WTC11 (cell line): Measurements from ENCODE around the gene LTBP1. TPM values are rescaled to one million over a fixed set of nuclear protein-coding genes. Genes with fewer than 3 reads are reported as not detected.

Experiments
- ATAC-seq: fragments of 200-7000 bp; cut with Tn5 transposase; 2 replicates; pipeline ENCODE4 v1.10.0; 2021; ENCODE audit warnings: mild to moderate bottlenecking, moderate library complexity
- CTCF ChIA-PET: fragments of 300-600 bp; sonication (Branson Sonifier 250); formaldehyde crosslinking; loops from one replicate; lab custom pipeline; 2021; ENCODE audit warnings: antibody characterized with exemption; lab: Charles Lee
- POLR2A ChIA-PET: fragments of 350-600 bp; sonication (Branson Sonifier 250); formaldehyde crosslinking; loops from one replicate; lab custom pipeline; 2021; ENCODE audit warnings: antibody characterized with exemption; lab: Charles Lee
- DNase-seq: peaks from one replicate; pipeline ENCODE4 v3.0.0; 2021; ENCODE audit warnings: low spot score
- H3K27ac Mint-ChIP-seq: 2 replicates; pipeline ENCODE4 v1.8.0; 2021; ENCODE audit warnings: mixed read lengths
- H3K27me3 Mint-ChIP-seq: 2 replicates; pipeline ENCODE4 v1.8.0; 2021; ENCODE audit warnings: low read depth, mild to moderate bottlenecking, moderate library complexity, mixed read lengths
- H3K36me3 Mint-ChIP-seq: 2 replicates; pipeline ENCODE4 v1.8.0; 2021; ENCODE audit warnings: mixed read lengths
- H3K4me1 Mint-ChIP-seq: 2 replicates; pipeline ENCODE4 v1.8.0; 2022; ENCODE audit warnings: mixed read lengths
- H3K4me3 Mint-ChIP-seq: 2 replicates; pipeline ENCODE4 v1.8.0; 2021; ENCODE audit warnings: mild to moderate bottlenecking, moderate library complexity, mixed read lengths
- H3K9me3 Mint-ChIP-seq: 2 replicates; pipeline ENCODE4 v1.8.0; 2021; ENCODE audit warnings: mixed read lengths
- E2F1 ChIP-seq: sonication (generic); formaldehyde crosslinking; IDR thresholded peaks from 2 replicates; pipeline ENCODE4 v1.8.0; 2022; ENCODE audit warnings: mild to moderate bottlenecking, missing genetic modification reagents
- ELF4 ChIP-seq: sonication (generic); formaldehyde crosslinking; IDR thresholded peaks from 2 replicates; pipeline ENCODE4 v1.8.1; 2022; ENCODE audit warnings: low read depth, mild to moderate bottlenecking, moderate library complexity, missing genetic modification reagents
- FOXP4 ChIP-seq: sonication (generic); formaldehyde crosslinking; IDR thresholded peaks from 2 replicates; pipeline ENCODE4 v1.8.0; 2022; ENCODE audit warnings: mild to moderate bottlenecking, missing genetic modification reagents
- GRHL2 ChIP-seq: fragments of 250-450 bp; sonication (Bioruptor Pico); IDR thresholded peaks from 2 replicates; pipeline ENCODE4 v1.8.0; 2022; ENCODE audit warnings: mild to moderate bottlenecking, moderate library complexity; ENCODE audit not compliant: insufficient replicate concordance, severe bottlenecking
- KAT7 ChIP-seq: sonication (generic); formaldehyde crosslinking; IDR thresholded peaks from 2 replicates; pipeline ENCODE4 v1.8.1; 2023; ENCODE audit warnings: missing genetic modification reagents, mild to moderate bottlenecking, borderline replicate concordance
- MYBL2 ChIP-seq: sonication (generic); formaldehyde crosslinking; IDR thresholded peaks from 2 replicates; pipeline ENCODE4 v1.8.1; 2023; ENCODE audit warnings: mild to moderate bottlenecking, moderate library complexity, missing genetic modification reagents
- NFYB ChIP-seq: sonication (generic); formaldehyde crosslinking; conservative IDR thresholded peaks from 2 replicates; pipeline ENCODE4 v1.8.0; 2022; ENCODE audit warnings: low read depth, missing genetic modification reagents
- SMAD4 ChIP-seq: sonication (generic); formaldehyde crosslinking; IDR thresholded peaks from 2 replicates; pipeline ENCODE4 v1.8.0; 2022; ENCODE audit warnings: mild to moderate bottlenecking, missing genetic modification reagents
- STAT6 ChIP-seq: sonication (generic); formaldehyde crosslinking; conservative IDR thresholded peaks from 2 replicates; pipeline ENCODE4 v1.8.1; 2023; ENCODE audit warnings: mild to moderate bottlenecking, low read depth, missing genetic modification reagents, moderate library complexity
- TP53 ChIP-seq: sonication (generic); formaldehyde crosslinking; IDR thresholded peaks from 2 replicates; pipeline ENCODE4 v1.8.1; 2023; ENCODE audit warnings: mild to moderate bottlenecking, missing genetic modification reagents
- ZNF219 ChIP-seq: sonication (generic); formaldehyde crosslinking; IDR thresholded peaks from 2 replicates; pipeline ENCODE4 v1.8.0; 2023; ENCODE audit warnings: missing genetic modification reagents, mild to moderate bottlenecking, borderline replicate concordance
- ZNF396 ChIP-seq: fragments of 250-450 bp; sonication (Bioruptor Pico); IDR thresholded peaks from 2 replicates; pipeline ENCODE4 v1.8.0; 2021; ENCODE audit warnings: mild to moderate bottlenecking, moderate library complexity, borderline replicate concordance
- ZNF532 ChIP-seq: fragments of 250-450 bp; sonication (Bioruptor Pico); IDR thresholded peaks from 2 replicates; pipeline ENCODE4 v1.9.0; 2021; ENCODE audit warnings: mild to moderate bottlenecking, borderline replicate concordance
- total RNA-seq: library from RNA; stranded (reverse); gene quantifications from 3 replicates; pipeline ENCODE4 v1.2.3, GENCODE V29; 2021
- TF ChIP-seq, protein P1 (sequence below): fragments of 250-450 bp; sonication (Bioruptor Pico); IDR thresholded peaks from 2 replicates; pipeline ENCODE4 v2.1.2; 2022; ENCODE audit warnings: mild to moderate bottlenecking, moderate library complexity
- TF ChIP-seq, protein P2 (sequence below): fragments of 200-600 bp; IDR thresholded peaks from 2 replicates; pipeline ENCODE4 v1.8.0; 2022; ENCODE audit warnings: antibody characterized with exemption
- TF ChIP-seq, protein P3 (sequence below): sonication (generic); formaldehyde crosslinking; IDR thresholded peaks from 2 replicates; pipeline ENCODE4 v1.8.0; 2022; ENCODE audit warnings: mild to moderate bottlenecking, missing genetic modification reagents

Gene LTBP1
- total RNA-seq, 1 experiment from 2014 or later: 33.6 TPM

DNA sequence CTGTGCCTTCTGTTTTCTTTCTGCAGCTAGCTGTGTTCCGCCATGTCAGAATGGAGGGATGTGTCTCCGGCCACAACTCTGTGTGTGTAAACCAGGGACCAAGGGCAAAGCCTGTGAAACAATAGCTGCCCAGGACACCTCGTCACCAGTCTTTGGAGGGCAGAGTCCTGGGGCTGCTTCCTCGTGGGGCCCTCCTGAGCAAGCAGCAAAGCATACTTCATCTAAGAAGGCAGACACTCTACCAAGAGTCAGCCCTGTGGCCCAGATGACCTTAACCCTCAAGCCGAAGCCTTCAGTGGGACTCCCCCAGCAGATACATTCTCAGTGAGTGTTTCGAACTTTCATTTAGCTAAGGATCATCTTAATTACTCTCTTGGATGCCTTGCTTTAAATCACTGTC is 74.1 kb downstream of the LTBP1 start (continued):
- TF ChIP-seq ZNF532 (no peak), SMAD4 (CRISPR knock-in tag) (no peak)
- TF ChIP-seq, protein P1, sequence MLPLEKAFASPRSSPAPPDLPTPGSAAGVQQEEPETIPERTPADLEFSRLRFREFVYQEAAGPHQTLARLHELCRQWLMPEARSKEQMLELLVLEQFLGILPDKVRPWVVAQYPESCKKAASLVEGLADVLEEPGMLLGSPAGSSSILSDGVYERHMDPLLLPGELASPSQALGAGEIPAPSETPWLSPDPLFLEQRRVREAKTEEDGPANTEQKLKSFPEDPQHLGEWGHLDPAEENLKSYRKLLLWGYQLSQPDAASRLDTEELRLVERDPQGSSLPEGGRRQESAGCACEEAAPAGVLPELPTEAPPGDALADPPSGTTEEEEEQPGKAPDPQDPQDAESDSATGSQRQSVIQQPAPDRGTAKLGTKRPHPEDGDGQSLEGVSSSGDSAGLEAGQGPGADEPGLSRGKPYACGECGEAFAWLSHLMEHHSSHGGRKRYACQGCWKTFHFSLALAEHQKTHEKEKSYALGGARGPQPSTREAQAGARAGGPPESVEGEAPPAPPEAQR: no peak

GRCh38 chr2:33021542-33022227 is 74.9 kb downstream of the LTBP1 start:
- ChIA-PET POLR2A (interaction anchor here (0.6 kb wide), 1 partner anchor 218 kb away, joined by 6 read pairs; no protein-coding TSS in a partner anchor), CTCF (no interaction called here)
- no peak overlapping the region for H3K27ac Mint-ChIP-seq
- H3K4me3 Mint-ChIP-seq: no peak overlapping the region
- no peak for ATAC-seq
- H3K4me1 Mint-ChIP-seq: peaks cover 17% of the 10 kb centered on the region
- no peak for DNase-seq
- H3K9me3 Mint-ChIP-seq: peaks cover 11% of the 10 kb centered on the region
- no peaks in the 10 kb centered on the region for H3K27me3 Mint-ChIP-seq
- H3K36me3 Mint-ChIP-seq: peaks cover 15% of the 10 kb centered on the region
- TF ChIP-seq TP53: no peak
- TF ChIP-seq, protein P2, sequence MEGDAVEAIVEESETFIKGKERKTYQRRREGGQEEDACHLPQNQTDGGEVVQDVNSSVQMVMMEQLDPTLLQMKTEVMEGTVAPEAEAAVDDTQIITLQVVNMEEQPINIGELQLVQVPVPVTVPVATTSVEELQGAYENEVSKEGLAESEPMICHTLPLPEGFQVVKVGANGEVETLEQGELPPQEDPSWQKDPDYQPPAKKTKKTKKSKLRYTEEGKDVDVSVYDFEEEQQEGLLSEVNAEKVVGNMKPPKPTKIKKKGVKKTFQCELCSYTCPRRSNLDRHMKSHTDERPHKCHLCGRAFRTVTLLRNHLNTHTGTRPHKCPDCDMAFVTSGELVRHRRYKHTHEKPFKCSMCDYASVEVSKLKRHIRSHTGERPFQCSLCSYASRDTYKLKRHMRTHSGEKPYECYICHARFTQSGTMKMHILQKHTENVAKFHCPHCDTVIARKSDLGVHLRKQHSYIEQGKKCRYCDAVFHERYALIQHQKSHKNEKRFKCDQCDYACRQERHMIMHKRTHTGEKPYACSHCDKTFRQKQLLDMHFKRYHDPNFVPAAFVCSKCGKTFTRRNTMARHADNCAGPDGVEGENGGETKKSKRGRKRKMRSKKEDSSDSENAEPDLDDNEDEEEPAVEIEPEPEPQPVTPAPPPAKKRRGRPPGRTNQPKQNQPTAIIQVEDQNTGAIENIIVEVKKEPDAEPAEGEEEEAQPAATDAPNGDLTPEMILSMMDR: no peak
- TF ChIP-seq NFYB: no peak
- TF ChIP-seq ZNF219 (CRISPR knock-in tag): no peak
- no peak for TF ChIP-seq SMAD4 (CRISPR knock-in tag)
- TF ChIP-seq MYBL2: no peak
- TF ChIP-seq E2F1 (CRISPR knock-in tag): no peak

DNA sequence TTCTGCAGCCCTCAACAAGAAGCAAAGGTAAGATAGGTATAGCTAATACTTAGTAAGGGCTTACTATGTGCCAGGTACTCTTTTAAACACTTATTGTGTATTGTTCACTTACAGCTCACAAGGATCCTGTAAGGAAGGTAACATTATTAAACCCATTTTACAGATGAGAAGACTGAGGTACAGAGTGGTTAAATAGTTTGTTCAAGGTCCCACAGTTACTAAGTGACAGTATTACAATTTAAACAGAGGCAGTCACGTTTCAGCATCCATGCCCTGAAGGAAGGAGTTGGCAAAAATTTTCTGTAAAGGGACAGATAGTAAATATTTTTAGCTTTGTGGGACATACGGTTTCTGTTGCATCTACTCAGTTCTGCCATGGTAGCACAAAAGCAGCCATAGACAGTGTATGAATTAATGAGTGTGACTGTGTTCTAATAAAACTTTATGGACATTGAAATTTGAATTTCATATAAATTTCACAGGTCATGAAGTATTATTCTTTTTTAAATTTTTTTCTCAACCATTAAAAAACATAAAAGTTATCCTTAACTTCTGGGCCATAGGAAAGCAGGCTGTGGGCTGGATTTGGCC is 75.7 kb downstream of the LTBP1 start:
- no peak for DNase-seq
- no peak for ATAC-seq
- Mint-ChIP-seq H3K36me3 (peaks cover 15% of the 10 kb centered on the region), H3K4me1 (peaks cover 17% of the 10 kb centered on the region), H3K4me3 (no peak overlapping the region), H3K9me3 (peaks cover 11% of the 10 kb centered on the region), H3K27me3 (no peaks in the 10 kb centered on the region), H3K27ac (no peak overlapping the region)
- ChIA-PET POLR2A (interaction anchor here (0.6 kb wide), 1 partner anchor 217 kb away, joined by 6 read pairs; no protein-coding TSS in a partner anchor), CTCF (no interaction called here)
- TF ChIP-seq STAT6 (CRISPR knock-in tag) (no peak), ELF4 (no peak), KAT7 (no peak), ZNF396 (CRISPR knock-in tag) (no peak), MYBL2 (no peak), FOXP4 (CRISPR knock-in tag) (no peak), GRHL2 (CRISPR knock-in tag) (no peak)
- TF ChIP-seq, protein P3, sequence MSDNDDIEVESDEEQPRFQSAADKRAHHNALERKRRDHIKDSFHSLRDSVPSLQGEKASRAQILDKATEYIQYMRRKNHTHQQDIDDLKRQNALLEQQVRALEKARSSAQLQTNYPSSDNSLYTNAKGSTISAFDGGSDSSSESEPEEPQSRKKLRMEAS (CRISPR knock-in tag): no peak
